Measurements from ENCODE around the gene FNBP1L.

Gene FNBP1L

GRCh38 chr1:93495911-93496310 lies 48.0 kb downstream of the FNBP1L start:
- no peak for DNase-seq

- no peak for DNase-seq
Measured at GRCh38 chr1:93496520-93496919, 48.6 kb downstream of the FNBP1L start.

- no peak for DNase-seq
Measured at GRCh38 chr1:93499075-93499474, 51.2 kb downstream of the FNBP1L start.

GRCh38 chr1:93499533-93499932 lies 51.6 kb downstream of the FNBP1L start:
- no peak for DNase-seq

- no peak for DNase-seq
Measured at GRCh38 chr1:93500275-93500674, 52.4 kb downstream of the FNBP1L start.

GRCh38 chr1:93501399-93501798 lies 53.5 kb downstream of the FNBP1L start:
- DNase-seq = no peak

GRCh38 chr1:93501829-93502369 lies 54.0 kb downstream of the FNBP1L start:
- DNase-seq = no peak

GRCh38 chr1:93502571-93502970 lies 54.7 kb downstream of the FNBP1L start:
- no peak for DNase-seq

- DNase-seq = no peak
Measured at GRCh38 chr1:93503163-93503562, 55.2 kb downstream of the FNBP1L start.

- DNase-seq = no peak
Measured at GRCh38 chr1:93503816-93504215, 55.9 kb downstream of the FNBP1L start.

- no peak for DNase-seq
Measured at GRCh38 chr1:93504247-93505033, 56.5 kb downstream of the FNBP1L start.

GRCh38 chr1:93506126-93506525 lies 58.2 kb downstream of the FNBP1L start:
- no peak for DNase-seq

- DNase-seq = no peak
Measured at GRCh38 chr1:93516164-93516563, 68.2 kb downstream of the FNBP1L start.

- DNase-seq = no peak
Measured at GRCh38 chr1:93518516-93518915, 70.6 kb downstream of the FNBP1L start.

- DNase-seq = no peak
Measured at GRCh38 chr1:93519199-93519829, 71.4 kb downstream of the FNBP1L start.

- DNase-seq = no peak
Measured at GRCh38 chr1:93521618-93522017, 73.7 kb downstream of the FNBP1L start.

- DNase-seq = no peak
Measured at GRCh38 chr1:93522721-93523120, 74.8 kb downstream of the FNBP1L start.

- no peak for DNase-seq
Measured at GRCh38 chr1:93525431-93525830, 77.5 kb downstream of the FNBP1L start.

GRCh38 chr1:93526431-93526830 lies 78.5 kb downstream of the FNBP1L start:
- DNase-seq = no peak

GRCh38 chr1:93528412-93528811 lies 80.5 kb downstream of the FNBP1L start:
- DNase-seq = no peak

- no peak for DNase-seq
Measured at GRCh38 chr1:93531193-93531592, 83.3 kb downstream of the FNBP1L start.

- DNase-seq = no peak
Measured at GRCh38 chr1:93532780-93533378, 85.0 kb downstream of the FNBP1L start.

- no peak for DNase-seq
Measured at GRCh38 chr1:93533677-93534076, 85.8 kb downstream of the FNBP1L start.

GRCh38 chr1:93537396-93537795 lies 89.5 kb downstream of the FNBP1L start:
- no peak for DNase-seq
